ENCODE data around the gene KRI1.
A peak's percentile ranks its signal among the peaks of the same experiment; 100 is the strongest.
"Not testable (repeated sequence)": the region's sequence is repeated elsewhere in the genome, so short reads cannot be mapped to it uniquely, and the experiment has no call there.

KRI1 gene

GRCh38 chr19:10575011-10575716 lies 9.4 kb upstream of the KRI1 start:
- ATAC-seq, result no peak
- DNase-seq, result no peak

GRCh38 chr19:10574462-10574861 lies 8.7 kb upstream of the KRI1 start:
- no peak for DNase-seq
- no peak for ATAC-seq

DNA sequence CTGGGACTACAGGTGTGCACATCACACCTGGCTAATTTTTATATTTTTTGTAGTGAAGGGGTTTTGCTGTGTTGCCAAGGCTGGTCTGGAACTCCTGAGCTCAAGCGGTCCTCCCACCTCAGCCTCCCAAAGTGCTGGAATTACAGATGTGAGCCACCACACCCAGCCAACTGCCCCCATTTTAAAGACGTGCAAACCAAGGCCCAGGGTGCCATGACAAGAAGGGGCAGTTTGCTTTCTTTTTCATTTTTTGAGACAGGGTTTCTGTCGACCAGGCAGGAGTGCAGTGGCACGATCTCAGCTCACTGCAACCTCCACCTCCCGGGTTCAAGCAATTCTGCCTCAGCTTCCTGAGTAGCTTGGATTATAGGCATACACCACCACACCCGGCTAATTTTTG lies 8.0 kb upstream of the KRI1 start:
- ATAC-seq, DNase-seq: not testable (repeated sequence)

DNA sequence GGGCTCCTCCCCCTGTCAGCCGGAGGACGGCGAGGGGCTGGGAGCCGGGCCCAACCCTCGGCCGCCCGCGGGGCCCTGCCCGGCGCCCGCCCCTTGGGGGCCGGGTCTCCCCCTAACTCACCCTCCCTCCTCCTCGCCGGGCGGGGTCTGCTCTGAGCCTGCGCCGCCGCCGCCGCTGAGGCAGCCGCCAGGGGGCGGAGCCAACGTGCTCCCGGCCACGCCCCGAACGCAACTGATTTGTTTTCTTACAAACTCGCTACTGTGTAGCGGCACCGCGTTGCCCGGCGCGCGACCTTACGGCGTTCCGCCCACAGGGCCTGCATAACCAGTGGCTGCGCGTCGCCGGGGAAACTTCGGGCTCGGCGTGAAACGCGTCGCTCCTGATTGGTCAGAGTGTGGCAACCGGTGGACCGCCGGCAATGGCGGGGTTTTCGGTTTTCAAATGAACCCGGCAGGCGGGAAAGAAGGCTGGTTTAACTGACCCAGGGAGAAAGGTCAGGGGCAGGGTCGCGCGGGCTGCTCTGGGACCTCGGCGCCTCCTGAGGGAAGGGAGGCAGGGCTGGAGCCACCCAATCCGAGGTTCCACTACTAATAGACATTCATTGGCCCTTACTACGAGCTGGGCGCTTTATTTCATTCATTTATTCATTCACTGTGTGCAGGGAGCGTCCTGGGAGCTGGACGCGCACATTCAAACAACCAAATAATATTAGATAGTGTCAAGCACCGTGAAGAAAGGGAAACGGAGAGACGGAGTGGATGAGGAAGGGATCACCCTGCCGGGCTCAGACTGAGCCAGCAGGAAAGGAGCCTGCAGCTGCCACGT lies 3.2 kb upstream of the KRI1 start, which contains the start of gene CDKN2D:
Gene CDKN2D (minus strand): TSS at position 154 of the 826 bp plus-strand sequence. CDS start 326 bp downstream, outside the sequence.
- peak; percentile 100 for DNase-seq

GRCh38 chr19:10568062-10568825 lies 2.4 kb upstream of the KRI1 start:
- ATAC-seq, result peak; percentile 5
- peak; percentile 72 for DNase-seq

More for the DNA sequence above, 3.2 kb upstream of the KRI1 start, which contains the start of gene CDKN2D:
- peak; percentile 80 for ATAC-seq

- peak; percentile 28 for DNase-seq
- no peak for ATAC-seq
Measured at GRCh38 chr19:10567656-10568055, 1.8 kb upstream of the KRI1 start.

- DNase-seq (peak; percentile 63), ATAC-seq (peak; percentile 11)
Measured at GRCh38 chr19:10566658-10567410, 1.0 kb upstream of the KRI1 start.

DNA sequence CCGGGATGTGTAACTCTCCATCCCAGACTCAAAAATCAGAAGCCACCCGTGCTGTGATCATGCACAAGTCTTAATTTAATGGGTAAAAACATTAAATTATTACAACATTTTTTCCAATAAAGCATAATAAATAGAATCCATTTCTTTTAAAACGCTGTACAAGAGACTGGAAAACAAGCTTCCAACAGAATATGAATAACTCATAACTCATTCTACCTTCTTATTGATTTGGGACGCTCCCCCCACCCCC lies 523 bp upstream of the KRI1 start:
- ATAC-seq (no peak), DNase-seq (no peak)

- no peak for ATAC-seq
- peak; percentile 66 for DNase-seq
Measured at GRCh38 chr19:10565028-10565566, 713 bp downstream of the KRI1 start.

GRCh38 chr19:10562609-10563008 lies 3.2 kb downstream of the KRI1 start:
- ATAC-seq (no peak), DNase-seq (no peak)

DNA sequence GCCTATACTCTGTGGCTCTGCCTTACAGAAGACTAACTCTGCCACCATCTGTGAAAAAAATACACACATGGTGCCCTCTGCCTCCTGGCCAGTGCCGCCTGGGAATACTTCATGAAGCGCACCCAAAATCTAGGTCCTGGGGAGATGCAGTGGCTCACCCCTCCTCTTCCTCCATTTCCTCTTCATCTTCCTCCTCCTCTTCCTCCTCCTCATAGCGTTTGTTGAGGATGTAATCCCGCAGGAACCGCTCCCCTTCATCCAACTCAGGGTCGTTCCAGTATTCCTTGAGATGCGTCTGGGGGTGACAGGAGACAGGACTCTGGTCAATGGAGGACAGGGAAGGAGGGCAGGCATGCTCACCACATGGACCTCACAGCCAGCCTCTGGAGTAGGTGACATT lies 5.7 kb downstream of the KRI1 start:
- ATAC-seq (no peak), DNase-seq (no peak)

DNA sequence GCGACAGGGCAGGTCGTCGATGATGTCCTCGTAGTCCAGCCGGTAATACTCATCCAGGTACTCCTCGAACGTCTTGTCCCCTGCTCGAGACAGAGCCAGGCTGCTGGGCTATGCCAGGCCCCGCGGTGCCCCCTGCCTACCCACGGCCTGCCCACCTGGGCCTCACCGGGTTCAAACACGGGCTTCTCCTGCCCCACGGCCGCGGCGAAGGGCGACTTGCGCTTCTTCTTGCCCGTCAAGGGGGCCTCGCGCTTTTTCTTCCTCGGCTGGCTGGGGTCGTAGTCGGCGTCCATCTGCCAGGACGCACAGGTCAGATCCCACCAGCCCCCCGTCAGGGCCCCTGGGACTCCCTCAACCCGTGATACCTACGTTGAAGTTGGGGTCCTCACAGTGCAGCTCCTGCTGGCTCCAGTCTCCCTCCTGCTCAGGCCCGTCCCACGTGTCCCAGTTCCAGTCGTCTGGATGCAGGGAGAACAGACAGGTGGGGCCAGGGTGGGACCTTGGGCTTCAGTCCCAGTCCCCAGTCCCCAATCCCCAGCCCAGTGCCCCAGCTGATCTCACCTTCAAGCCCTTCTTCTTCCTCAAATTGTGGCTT lies 8.1 kb downstream of the KRI1 start:
- DNase-seq, result no peak
- no peak for ATAC-seq

GRCh38 chr19:10555610-10555973 lies 10.2 kb downstream of the KRI1 start:
- no peak for DNase-seq
- ATAC-seq, result no peak

GRCh38 chr19:10554760-10555609 lies 10.8 kb downstream of the KRI1 start:
- no peak for ATAC-seq
- DNase-seq, result peak; percentile 33

DNA sequence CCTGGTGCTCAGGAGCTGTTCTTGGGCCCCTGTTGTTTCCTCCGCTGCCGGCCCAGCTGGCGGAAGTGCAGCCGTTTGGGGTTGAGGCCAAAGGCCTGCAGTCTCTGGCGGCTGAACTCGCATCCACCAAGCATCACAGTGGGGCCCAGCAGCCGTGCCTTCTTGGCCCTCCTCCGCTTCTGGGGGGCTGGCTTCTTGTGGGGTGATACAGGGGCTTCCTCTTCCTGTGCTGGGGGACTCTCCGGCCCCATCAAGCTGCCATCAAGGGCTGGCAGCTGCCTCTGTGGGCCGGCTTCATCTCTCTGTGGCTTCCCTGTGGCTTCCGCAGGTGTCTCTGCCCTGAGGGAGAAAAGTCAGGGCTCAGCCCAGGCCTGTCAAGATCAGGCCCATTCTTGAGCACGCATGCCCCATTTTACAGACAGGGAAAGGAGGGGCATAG lies 11.8 kb downstream of the KRI1 start:
- peak; percentile 67 for DNase-seq
- peak; percentile 64 for ATAC-seq

DNA sequence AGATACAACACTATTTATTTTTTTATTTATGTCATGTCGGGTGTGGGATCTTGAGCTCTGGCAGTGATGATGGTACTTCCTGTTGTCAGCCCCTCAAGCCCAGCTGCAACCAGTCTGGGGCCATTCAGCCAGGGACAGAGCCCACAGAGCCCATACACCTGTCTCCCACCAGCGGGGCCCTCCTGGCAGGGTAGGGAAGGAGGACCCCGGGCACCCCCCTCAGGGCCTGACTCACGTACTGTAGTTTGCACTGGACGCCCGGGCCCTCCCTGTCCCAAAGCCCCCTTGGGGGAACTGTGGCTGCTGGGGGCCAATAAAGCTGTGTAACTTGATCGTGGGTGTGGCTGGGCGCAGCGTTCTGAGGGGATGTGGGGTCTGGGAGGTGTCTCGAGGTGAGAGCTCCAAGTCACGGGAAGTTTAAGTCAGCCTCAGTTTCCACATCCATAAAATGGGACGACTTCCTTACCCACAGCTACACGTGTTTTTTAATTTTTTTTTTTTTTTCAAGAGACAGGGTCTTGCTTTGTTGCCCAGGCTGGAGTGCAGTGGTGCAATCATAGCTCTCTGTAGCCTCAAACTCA lies 12.6 kb downstream of the KRI1 start:
- DNase-seq (no peak), ATAC-seq (no peak)

DNA sequence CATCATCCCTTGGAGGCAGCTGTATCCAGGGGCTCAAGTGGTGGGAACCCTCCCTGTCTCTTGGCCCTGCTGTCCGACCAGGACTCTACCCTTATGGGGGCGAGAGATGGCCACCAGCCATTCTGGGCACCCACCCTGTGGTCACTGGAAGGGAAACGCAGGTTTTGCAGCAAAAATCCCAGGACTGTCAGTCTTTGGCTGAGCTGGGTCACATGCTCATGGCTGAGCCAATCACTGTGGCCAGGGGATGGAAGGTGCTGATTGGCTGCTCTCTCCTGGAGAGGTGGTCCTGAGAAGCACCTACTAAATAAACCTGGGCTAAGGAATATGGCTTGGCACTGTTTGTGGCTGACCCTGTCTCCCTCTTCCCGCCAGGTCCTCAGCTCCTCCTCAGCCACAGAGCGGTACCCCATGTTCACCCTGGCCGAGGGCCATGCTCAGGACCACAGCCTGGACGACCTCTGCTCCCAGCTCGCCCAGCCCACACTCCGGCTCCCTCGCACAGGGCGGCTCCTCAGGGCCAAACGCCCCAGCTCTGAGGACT lies 13.2 kb downstream of the KRI1 start:
- peak; percentile 53 for ATAC-seq
- peak; percentile 56 for DNase-seq

DNA sequence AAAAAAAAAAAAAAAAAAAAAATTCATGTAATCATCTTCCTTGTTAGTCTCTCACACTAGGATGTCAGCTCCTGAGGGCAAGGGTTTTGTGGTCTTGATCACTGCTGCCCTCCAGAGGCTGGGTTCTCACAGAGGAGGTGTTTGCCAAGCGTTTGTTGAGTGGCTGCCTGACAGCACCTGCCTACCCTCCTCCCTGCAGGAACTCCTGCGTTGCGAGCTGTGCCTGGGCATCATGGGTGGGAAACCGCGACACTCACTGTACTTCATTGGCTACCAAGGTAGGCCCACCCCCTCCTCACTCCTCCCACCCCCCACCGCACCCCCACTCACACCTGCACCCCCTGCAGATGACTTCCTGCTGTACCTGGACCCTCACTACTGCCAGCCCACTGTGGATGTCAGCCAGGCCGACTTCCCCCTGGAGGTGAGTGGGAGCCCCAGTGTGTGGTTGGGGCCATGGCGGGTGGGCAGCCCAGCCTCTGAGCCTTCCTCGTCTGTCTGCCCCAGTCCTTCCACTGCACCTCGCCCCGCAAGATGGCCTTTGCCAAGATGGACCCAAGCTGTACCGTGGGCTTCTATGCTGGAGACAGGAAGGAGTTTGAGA lies 14.0 kb downstream of the KRI1 start:
- ATAC-seq (no peak), DNase-seq (peak; percentile 61)

- ATAC-seq, DNase-seq: not testable (repeated sequence)
Measured at GRCh38 chr19:10551006-10551405, 14.8 kb downstream of the KRI1 start.
